ENCODE measurements around the gene P2RY6. TPM values are rescaled to one million over a fixed set of nuclear protein-coding genes. Genes with fewer than 3 reads are reported as not detected.

P2RY6 gene
- total RNA-seq, 2 experiments from 2014 or later = not detected

DNA sequence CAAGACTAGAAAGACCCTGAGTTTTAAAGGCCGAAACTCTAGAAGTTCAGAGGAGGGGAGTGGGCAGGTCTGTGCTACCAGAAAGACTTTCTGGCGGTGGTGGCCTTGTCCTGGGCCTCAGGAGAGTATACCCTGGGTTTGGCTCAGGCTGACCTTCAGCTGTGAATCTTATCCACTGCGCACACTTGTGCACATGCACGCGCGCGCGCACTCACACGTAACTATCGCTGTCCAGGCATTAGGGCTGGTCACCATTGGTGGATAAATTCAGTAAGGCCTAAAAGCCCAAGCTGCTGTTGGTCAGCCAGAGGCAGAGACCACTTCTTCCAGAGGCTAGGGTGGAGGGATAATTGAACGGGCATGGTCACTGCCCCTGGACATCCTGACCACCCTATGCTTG, 61.0 kb downstream of the P2RY6 start:
- Histone ChIP-seq H3K4me2 (ENCODE audit: low read length) (no peak overlapping the region), H4K20me1 (ENCODE audit: insufficient read depth, low read length) (no peaks in the 10 kb centered on the region), H3K9me3 (ENCODE audit: low read length) (no peaks in the 10 kb centered on the region), H3K79me2 (ENCODE audit: insufficient read depth, low read depth, low read length) (no peaks in the 10 kb centered on the region), H3K27ac (ENCODE audit: low read depth, low read length, poor library complexity, severe bottlenecking) (no peak overlapping the region), H3K4me3 (ENCODE audit: low read depth, low read length, poor library complexity, severe bottlenecking) (no peak overlapping the region), H3K4me1 (ENCODE audit: insufficient read depth, low read length, poor library complexity, severe bottlenecking) (peaks cover 9% of the 10 kb centered on the region), H3K36me3 (ENCODE audit: insufficient read depth, low read length) (no peaks in the 10 kb centered on the region), H3K9me2 (ENCODE audit: insufficient read depth, low read length) (no peaks in the 10 kb centered on the region), H2AFZ (ENCODE audit: low read length) (no peak overlapping the region)
- ChIA-PET CTCF (ENCODE audit: unreplicated experiment) (no interaction called here), POLR2A (no interaction called here)
- no peak for TF ChIP-seq EZH2phosphoT487 (IDR thresholded peaks at IDR 0.05; ENCODE audit: borderline replicate concordance, low read depth, low read length)
- TF ChIP-seq, protein P1, sequence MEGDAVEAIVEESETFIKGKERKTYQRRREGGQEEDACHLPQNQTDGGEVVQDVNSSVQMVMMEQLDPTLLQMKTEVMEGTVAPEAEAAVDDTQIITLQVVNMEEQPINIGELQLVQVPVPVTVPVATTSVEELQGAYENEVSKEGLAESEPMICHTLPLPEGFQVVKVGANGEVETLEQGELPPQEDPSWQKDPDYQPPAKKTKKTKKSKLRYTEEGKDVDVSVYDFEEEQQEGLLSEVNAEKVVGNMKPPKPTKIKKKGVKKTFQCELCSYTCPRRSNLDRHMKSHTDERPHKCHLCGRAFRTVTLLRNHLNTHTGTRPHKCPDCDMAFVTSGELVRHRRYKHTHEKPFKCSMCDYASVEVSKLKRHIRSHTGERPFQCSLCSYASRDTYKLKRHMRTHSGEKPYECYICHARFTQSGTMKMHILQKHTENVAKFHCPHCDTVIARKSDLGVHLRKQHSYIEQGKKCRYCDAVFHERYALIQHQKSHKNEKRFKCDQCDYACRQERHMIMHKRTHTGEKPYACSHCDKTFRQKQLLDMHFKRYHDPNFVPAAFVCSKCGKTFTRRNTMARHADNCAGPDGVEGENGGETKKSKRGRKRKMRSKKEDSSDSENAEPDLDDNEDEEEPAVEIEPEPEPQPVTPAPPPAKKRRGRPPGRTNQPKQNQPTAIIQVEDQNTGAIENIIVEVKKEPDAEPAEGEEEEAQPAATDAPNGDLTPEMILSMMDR (conservative IDR thresholded peaks at IDR 0.05; ENCODE audit: low read length) = no peak
- intact Hi-C loops (cut with micrococcal nuclease; ENCODE audit: unreplicated experiment) = no loop called here
- no TSS peak for BruUV-seq (replicated peaks)
- no peak for DNase-seq (ENCODE audit: low spot score)

GRCh38 chr11:73333640-73334383, 61.7 kb downstream of the P2RY6 start:
- intact Hi-C loops (cut with micrococcal nuclease; ENCODE audit: unreplicated experiment) = no loop called here
- no peak overlapping the region for H3K27ac ChIP-seq (ENCODE audit: low read depth, low read length, poor library complexity, severe bottlenecking)
- H4K20me1 ChIP-seq (ENCODE audit: insufficient read depth, low read length) = no peaks in the 10 kb centered on the region
- no peak for TF ChIP-seq EZH2phosphoT487 (IDR thresholded peaks at IDR 0.05; ENCODE audit: borderline replicate concordance, low read depth, low read length)
- TF ChIP-seq, protein P1 (conservative IDR thresholded peaks at IDR 0.05; ENCODE audit: low read length) = no peak
- H3K4me3 ChIP-seq (ENCODE audit: low read depth, low read length, poor library complexity, severe bottlenecking) = no peak overlapping the region
- H3K36me3 ChIP-seq (ENCODE audit: insufficient read depth, low read length) = no peaks in the 10 kb centered on the region
- no peak for DNase-seq (ENCODE audit: low spot score)
- H3K4me1 ChIP-seq (ENCODE audit: insufficient read depth, low read length, poor library complexity, severe bottlenecking) = peaks cover 11% of the 10 kb centered on the region
- ChIA-PET CTCF (ENCODE audit: unreplicated experiment) (interaction anchor here (0.7 kb wide), 1 partner anchor 24 kb away, joined by 3 read pairs; no protein-coding TSS in a partner anchor), POLR2A (interaction anchor here (0.6 kb wide), 1 partner anchor 26 kb away, joined by 4 read pairs; no protein-coding TSS in a partner anchor)
- H3K4me2 ChIP-seq (ENCODE audit: low read length) = no peak overlapping the region
- no peaks in the 10 kb centered on the region for H3K9me3 ChIP-seq (ENCODE audit: low read length)
- no TSS peak for BruUV-seq (replicated peaks)
- H3K9me2 ChIP-seq (ENCODE audit: insufficient read depth, low read length) = no peaks in the 10 kb centered on the region
- no peak overlapping the region for H2AFZ ChIP-seq (ENCODE audit: low read length)
- no peaks in the 10 kb centered on the region for H3K79me2 ChIP-seq (ENCODE audit: insufficient read depth, low read depth, low read length)
